Thoracic aorta (tissue), 2 donors: ENCODE measurements around the gene KIAA1217. TPM values are rescaled to one million over a fixed set of nuclear protein-coding genes. Genes with fewer than 3 reads are reported as not detected.

Experiments
- ATAC-seq: fragments of 150-250 bp; one replicate; pipeline ENCODE4 v1.8.0; 2017; ENCODE audit warnings: low read depth; ENCODE audit not compliant: insufficient number of reproducible peaks, low FRiP score
- DNase-seq: peaks from one replicate; pipeline ENCODE4 v3.0.0-alpha.2; 2020; ENCODE audit warnings: low spot score
- H3K27ac ChIP-seq, 2 donors: fragments of 200-600 bp; sonication (generic); 1 replicate in 1 of 2; 2 replicates in 1 of 2; pipeline ENCODE4 v1.5.1; 2016; ENCODE audit warnings: mild to moderate bottlenecking in 2 of 2, moderate library complexity in 2 of 2
- H3K27me3 ChIP-seq: fragments of 200-600 bp; sonication (generic); replicated peaks from 2 replicates; pipeline ENCODE4 v1.6.0; 2016; ENCODE audit warnings: mild to moderate bottlenecking; ENCODE audit not compliant: insufficient read depth
- H3K36me3 ChIP-seq: fragments of 200-600 bp; sonication (generic); one replicate; pipeline ENCODE4 v1.5.1; 2016
- H3K4me1 ChIP-seq, 2 donors: fragments of 200-600 bp; sonication (generic); 1 replicate in 1 of 2; 2 replicates in 1 of 2; pipeline versions ENCODE4 v1.5.1 to v1.6.0; 2016; ENCODE audit warnings: low read depth in 2 of 2, mild to moderate bottlenecking in 1 of 2; ENCODE audit not compliant: control insufficient read depth in 1 of 2
- H3K4me3 ChIP-seq: fragments of 200-600 bp; sonication (generic); 2 replicates; pipeline ENCODE4 v1.5.1; 2016; ENCODE audit warnings: mild to moderate bottlenecking
- H3K9me3 ChIP-seq: fragments of 200-600 bp; sonication (generic); 2 replicates; pipeline ENCODE4 v1.5.1; 2016
- CTCF ChIP-seq: fragments of 200-600 bp; sonication (generic); IDR thresholded peaks from one replicate; pipeline ENCODE4 v1.5.1; 2019; ENCODE audit warnings: antibody characterized with exemption
- total RNA-seq, 2 donors: library from RNA; depleted of rRNA; stranded (reverse); fragments of >200 nt; gene quantifications; one replicate each; pipeline versions ENCODE4 v1.1.0 to v1.2.3, GENCODE V29; 2016

KIAA1217 gene
- total RNA-seq, 2 donors from 2014 or later, result 15.2 to 15.6 TPM

- H3K9me3 ChIP-seq, result no peaks in the 10 kb centered on the region
- H3K36me3 ChIP-seq, result peaks cover 2% of the 10 kb centered on the region
- H3K27ac ChIP-seq, result no peak overlapping the region
- ATAC-seq (no peak), DNase-seq (no peak)
- no peak for TF ChIP-seq CTCF
- H3K4me3 ChIP-seq, result no peak overlapping the region
- no peaks in the 10 kb centered on the region for H3K27me3 ChIP-seq
- H3K4me1 ChIP-seq, result peaks cover 8 to 18% of the 10 kb centered on the region in 2 donors
Measured at GRCh38 chr10:24469993-24470392, 261.1 kb downstream of the KIAA1217 start.

DNA sequence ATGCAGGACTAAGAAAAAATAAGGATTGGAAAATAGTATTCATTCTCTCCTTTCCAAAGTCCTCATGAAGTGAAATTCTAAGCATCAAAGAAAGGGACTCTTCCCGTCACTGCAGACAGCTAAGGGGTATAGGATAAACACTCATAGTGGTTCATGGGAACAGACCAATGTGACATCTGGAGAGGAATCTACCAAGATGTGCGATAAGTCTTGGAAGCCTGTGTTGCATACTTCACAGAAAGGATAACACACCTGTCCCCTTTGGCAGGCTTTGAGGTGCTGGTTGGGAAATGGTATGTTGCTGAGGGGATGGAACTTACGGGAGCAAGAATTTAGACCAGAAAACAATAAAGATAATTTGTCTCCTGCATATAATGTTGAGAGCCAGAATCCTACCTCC is 266.7 kb downstream of the KIAA1217 start:
- Histone ChIP-seq H3K9me3 (no peaks in the 10 kb centered on the region), H3K36me3 (peaks cover 2% of the 10 kb centered on the region), H3K4me3 (no peak overlapping the region), H3K27ac (no peak overlapping the region), H3K4me1 (no peaks in the 10 kb centered on the region), H3K27me3 (no peaks in the 10 kb centered on the region)
- TF ChIP-seq CTCF, result no peak
- ATAC-seq (no peak), DNase-seq (no peak)

DNA sequence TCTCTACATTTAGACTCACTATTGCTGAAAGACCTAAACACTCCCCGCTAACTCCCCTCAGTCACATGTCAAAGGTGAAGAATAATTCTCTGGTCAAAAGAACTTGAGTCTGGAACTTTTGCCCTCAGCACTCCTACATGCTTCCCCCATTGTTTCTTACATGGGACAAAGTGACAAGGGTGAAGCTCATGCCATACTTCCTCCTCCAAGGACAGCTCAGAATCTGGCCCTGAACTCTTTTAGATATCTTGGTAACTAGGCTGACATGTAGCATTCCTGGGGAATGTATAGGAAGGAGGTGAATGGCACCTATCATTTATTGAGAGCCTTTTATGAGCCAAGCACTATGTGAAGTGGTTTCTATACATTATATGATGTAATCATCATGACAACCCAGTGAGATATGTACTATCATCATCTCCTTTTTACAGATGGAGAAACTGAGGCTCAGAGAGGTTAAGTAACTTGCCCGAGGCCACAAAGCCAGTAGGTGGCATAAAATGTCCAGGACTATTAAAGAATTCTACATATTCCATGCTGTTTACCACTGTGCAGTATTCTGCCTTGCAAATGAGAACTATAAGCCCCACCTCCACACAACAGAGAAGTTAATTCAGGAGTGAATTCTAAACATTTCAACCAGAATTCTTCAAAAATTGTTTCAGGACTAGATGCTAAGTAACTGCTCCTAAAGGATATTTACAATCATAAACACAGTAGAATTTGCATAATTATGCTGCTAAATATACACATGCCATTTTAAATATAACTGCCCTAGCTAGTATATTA is 268.2 kb downstream of the KIAA1217 start:
- TF ChIP-seq CTCF, result no peak
- ATAC-seq (no peak), DNase-seq (no peak)
- Histone ChIP-seq H3K9me3 (no peaks in the 10 kb centered on the region), H3K36me3 (peaks cover 2% of the 10 kb centered on the region), H3K4me1 (no peaks in the 10 kb centered on the region), H3K27me3 (no peaks in the 10 kb centered on the region), H3K27ac (no peak overlapping the region), H3K4me3 (no peak overlapping the region)

- no peak overlapping the region for H3K27ac ChIP-seq
- no peaks in the 10 kb centered on the region for H3K27me3 ChIP-seq
- no peaks in the 10 kb centered on the region for H3K4me1 ChIP-seq
- no peak for TF ChIP-seq CTCF
- DNase-seq (no peak), ATAC-seq (no peak)
- H3K9me3 ChIP-seq, result no peaks in the 10 kb centered on the region
- peaks cover 2% of the 10 kb centered on the region for H3K36me3 ChIP-seq
- H3K4me3 ChIP-seq, result no peak overlapping the region
Measured at GRCh38 chr10:24477915-24478314, 269.0 kb downstream of the KIAA1217 start.

DNA sequence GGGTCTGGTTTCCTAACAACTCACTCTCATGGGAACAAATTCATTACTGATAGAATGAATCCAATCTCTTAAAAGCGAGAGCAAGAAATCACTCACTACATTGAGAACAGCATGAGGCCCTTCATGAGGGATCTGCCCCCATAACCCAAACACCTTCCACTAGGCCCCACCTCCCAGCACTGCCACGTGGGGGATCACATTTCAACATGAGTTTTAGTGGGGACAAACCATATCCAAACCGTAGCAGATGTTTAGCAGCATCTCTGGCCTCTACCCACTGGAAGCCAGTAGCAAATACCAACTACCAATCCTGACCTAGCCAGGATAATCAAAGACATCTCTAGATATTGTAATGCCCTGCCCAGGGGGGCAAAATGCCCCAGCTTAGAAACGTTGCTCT is 270.9 kb downstream of the KIAA1217 start:
- Histone ChIP-seq H3K9me3 (no peaks in the 10 kb centered on the region), H3K4me3 (no peak overlapping the region), H3K4me1 (peaks cover 0 to 3% of the 10 kb centered on the region in 2 donors), H3K27ac (no peak overlapping the region), H3K36me3 (no peaks in the 10 kb centered on the region), H3K27me3 (no peaks in the 10 kb centered on the region)
- no peak for ATAC-seq
- no peak for DNase-seq
- TF ChIP-seq CTCF, result no peak
